Measurements from ENCODE around the gene GPX3. TPM values are rescaled to one million over a fixed set of nuclear protein-coding genes. Genes with fewer than 3 reads are reported as not detected.
A peak's percentile ranks its signal among the peaks of the same experiment; 100 is the strongest.

Gene GPX3
- total and polyA plus RNA-seq, 9 of the 15 experiments (the other 6 are each of a cell fraction or from before 2014, with no cell fraction given): 0.25 to 0.86 TPM; not detected in 7

- TF ChIP-seq ZNF23 (CRISPR knock-in tag; IDR thresholded peaks at IDR 0.05) (no peak), ILF3 (IDR thresholded peaks at IDR 0.05; ENCODE audit: borderline replicate concordance) (no peak)
These were observed 28.1 kb downstream of the GPX3 start (continued) for GRCh38 chr5:151048526-151048925.

- POLR2A ChIA-PET: interaction anchor here (0.5 to 2.8 kb wide), 10 partner anchors 20 to 163 kb away, joined by 3 to 16 read pairs (median 4); partner anchors contain the start of genes ANXA6 and TNIP1
- in situ Hi-C loops (cut with MboI): loop anchor here (5.0 kb wide), 1 partner anchor 66 kb away; no protein-coding TSS in a partner anchor
- CTCF ChIA-PET (ENCODE audit: low intra/inter-chr PET ratio): interaction anchor here (0.8 to 6.0 kb wide), 5 partner anchors 49 to 486 kb away, joined by 3 to 68 read pairs (median 8); no protein-coding TSS in a partner anchor
- TF ChIP-seq HDGF (IDR thresholded peaks at IDR 0.05) (peak; percentile 71; the same call in 1 of the 2 replicates), MAZ (CRISPR knock-in tag; conservative IDR thresholded peaks at IDR 0.05 in 1 of 2, IDR thresholded peaks at IDR 0.05 in 1 of 2) (peak in 1 of 2 experiments; percentile 68; a peak in 2 of 4 replicates), ATF3 (IDR thresholded peaks at IDR 0.05) (0 out of 2 replicates have a peak, but pooled peaks have one; percentile 13), ATF3 (CRISPR knock-in tag; conservative IDR thresholded peaks at IDR 0.05) (no peak), JUND (IDR thresholded peaks at IDR 0.05; ENCODE audit: borderline replicate concordance, low read depth, low read length) (no peak), JUND (tag; IDR thresholded peaks at IDR 0.05; ENCODE audit: borderline replicate concordance, low read depth, low read length) (peak; percentile 16; the same call in 1 of the 3 replicates), RBM34 (IDR thresholded peaks at IDR 0.05; ENCODE audit: borderline replicate concordance, insufficient read depth, low read length) (no peak), SREBF2 (CRISPR knock-in tag; IDR thresholded peaks at IDR 0.05) (no peak), ZNF740 (CRISPR knock-in tag; IDR thresholded peaks at IDR 0.05) (peak; percentile 90), ZNF740 (tag; IDR thresholded peaks at IDR 0.05) (peak in 1 of 2 experiments; percentile 60; a peak in 1 of 4 replicates), RBM17 (IDR thresholded peaks at IDR 0.05; ENCODE audit: borderline replicate concordance, low read depth, low read length) (no peak), CC2D1A (IDR thresholded peaks at IDR 0.05) (peak; percentile 51; the same call in 1 of the 2 replicates), PATZ1 (CRISPR knock-in tag; IDR thresholded peaks at IDR 0.05; ENCODE audit: borderline replicate concordance) (no peak)
These were observed 30.9 kb downstream of the GPX3 start for GRCh38 chr5:151051066-151051930.

More at GRCh38 chr5:151051066-151051930, 30.9 kb downstream of the GPX3 start:
- H3K9me3 ChIP-seq (replicated peaks; ENCODE audit: control insufficient read depth, insufficient read depth, low read depth, low read length): no peaks in the 10 kb centered on the region
- no peaks in the 10 kb centered on the region for H3K27me3 ChIP-seq (ENCODE audit: control insufficient read depth in 2 of 2, insufficient read depth in 2 of 2, low read length in 2 of 2)
- peaks cover 8% of the 10 kb centered on the region for H3K9me1 ChIP-seq (ENCODE audit: control insufficient read depth, insufficient read depth, low read length)
- DNase-seq (ENCODE audit: extremely low read depth in 1 of 4, low spot score in 3 of 4): peak; percentile 70 to 85 (median 78)
- no peak overlapping the region for H3K4me2 ChIP-seq (ENCODE audit: insufficient read depth, low read length)
- no peak overlapping the region for H2AFZ ChIP-seq (ENCODE audit: low read depth, low read length)
- BruUV-seq (replicated peaks): no TSS peak
- H3K4me1 ChIP-seq (replicated peaks in 1 of 2; ENCODE audit: control insufficient read depth in 2 of 2, insufficient read depth in 2 of 2, low read length in 2 of 2): no peaks in the 10 kb centered on the region
- H4K20me1 ChIP-seq (replicated peaks; ENCODE audit: control insufficient read depth, insufficient read depth, low read length): 0 out of 2 replicates have a peak, but pooled peaks cover 4% of the 10 kb centered on the region
- H3K4me3 ChIP-seq: no peak overlapping the region
- 55% methylated on average over 6 of the region's 6 CpGs for whole genome bisulfite sequencing (ENCODE audit: insufficient coverage, low coverage, missing lambda C conversion rate)
- no peak overlapping the region for H3K9ac ChIP-seq (ENCODE audit: insufficient read depth in 1 of 2, low read depth in 2 of 2, low read length in 2 of 2)
- peak; percentile 96 for FAIRE-seq
- no peak overlapping the region for H3K27ac ChIP-seq (ENCODE audit: extremely low read depth, low read depth, low read length)
- peak; percentile 97 for ATAC-seq
- peaks cover 60% of the 10 kb centered on the region for H3K36me3 ChIP-seq (ENCODE audit: control insufficient read depth, insufficient read depth, low read length)
- no peaks in the 10 kb centered on the region for H3K79me2 ChIP-seq (ENCODE audit: control insufficient read depth, insufficient read depth, low read length)
- intact Hi-C loops (cut with micrococcal nuclease): loop anchor here (1.0 to 5.0 kb wide), 4 partner anchors 64 to 266 kb away; no protein-coding TSS in a partner anchor

Data from K562 (cell line).